Epidermal melanocyte (primary cell): Measurements from ENCODE around the gene NOA1.
"Not testable (repeated sequence)": the region's sequence is repeated elsewhere in the genome, so short reads cannot be mapped to it uniquely, and the experiment has no call there.

Experiments
- DNase-seq: peaks from one replicate; pipeline ENCODE4 v3.0.0; 2011; ENCODE audit warnings: low spot score; ENCODE audit not compliant: insufficient read length

Gene NOA1

GRCh38 chr4:56958111-56958517 is 19.3 kb downstream of the NOA1 start:
- peak; percentile 20 for DNase-seq

GRCh38 chr4:56953680-56954520 is 23.5 kb downstream of the NOA1 start:
- no peak for DNase-seq

GRCh38 chr4:56941403-56941802 is 36.0 kb downstream of the NOA1 start:
- DNase-seq = no peak

- no peak for DNase-seq
These were observed 36.4 kb downstream of the NOA1 start for GRCh38 chr4:56940971-56941370.

- DNase-seq = no peak
These were observed 37.0 kb downstream of the NOA1 start for GRCh38 chr4:56940403-56940802.

GRCh38 chr4:56939826-56940225 is 37.6 kb downstream of the NOA1 start:
- not testable (repeated sequence) for DNase-seq

- no peak for DNase-seq
These were observed 40.1 kb downstream of the NOA1 start for GRCh38 chr4:56937262-56937661.

GRCh38 chr4:56931924-56932323 is 45.5 kb downstream of the NOA1 start:
- no peak for DNase-seq

GRCh38 chr4:56930638-56931037 is 46.8 kb downstream of the NOA1 start:
- no peak for DNase-seq

GRCh38 chr4:56927196-56927595 is 50.2 kb downstream of the NOA1 start:
- DNase-seq = no peak

GRCh38 chr4:56914977-56915376 is 62.4 kb downstream of the NOA1 start:
- DNase-seq = not testable (repeated sequence)

GRCh38 chr4:56914336-56914735 is 63.1 kb downstream of the NOA1 start:
- no peak for DNase-seq
